HEK293 (cell line): ENCODE data around the gene MYOZ1.
A peak's percentile ranks its signal among the peaks of the same experiment; 100 is the strongest.
"Not testable (repeated sequence)": the region's sequence is repeated elsewhere in the genome, so short reads cannot be mapped to it uniquely, and the experiment has no call there.

Source experiments
- CTCF ChIA-PET: fragments of 350-600 bp; formaldehyde crosslinking; extraction: SDS; loops from one replicate; lab custom pipeline; 2021; ENCODE audit warnings: antibody characterized with exemption; lab: Yijun Ruan, JAX
- POLR2A ChIA-PET: fragments of 300-600 bp; formaldehyde crosslinking; extraction: SDS; loops from one replicate; lab custom pipeline; 2020; ENCODE audit warnings: antibody characterized with exemption, inconsistent platforms; lab: Yijun Ruan, JAX
- H3K27ac ChIP-seq: fragments of 200-500 bp; sonication (Bioruptor generic); 2 replicates; pipeline ENCODE4 v1.5.1; 2014; ENCODE audit warnings: low read depth, low read length, control low read depth, inconsistent platforms; ENCODE audit errors: extremely low read depth
- H3K36me3 ChIP-seq, 2 experiments: fragments of 200-500 bp in 1 of 2; sonication (Bioruptor generic) in 1 of 2; 1 replicate in 1 of 2; 2 replicates in 1 of 2; pipeline ENCODE4 v1.5.1; 2014 to 2017; ENCODE audit warnings: inconsistent platforms in 2 of 2, low read length in 2 of 2; ENCODE audit not compliant: control insufficient read depth in 2 of 2, insufficient read depth in 1 of 2
- H3K4me1 ChIP-seq: fragments of 200-500 bp; sonication (Bioruptor generic); 2 replicates; pipeline ENCODE4 v1.5.1; 2014; ENCODE audit warnings: mild to moderate bottlenecking, low read length, inconsistent platforms; ENCODE audit not compliant: control insufficient read depth, insufficient read depth
- H3K4me3 ChIP-seq: 2 replicates; pipeline ENCODE4 v1.5.1; 2011; ENCODE audit warnings: low read depth, mild to moderate bottlenecking, control low read depth, low read length, moderate library complexity
- H3K9me3 ChIP-seq: fragments of 200-500 bp; sonication (Bioruptor generic); 2 replicates; pipeline ENCODE4 v1.5.1; 2014; ENCODE audit warnings: low read depth, low read length, inconsistent platforms; ENCODE audit not compliant: control insufficient read depth, insufficient read depth
- EGR2 ChIP-seq: fragments of 450-650 bp; formaldehyde crosslinking; IDR thresholded peaks from 2 replicates; pipeline ENCODE4 v1.5.1; 2016; ENCODE audit warnings: low read depth, missing biosample characterization, missing genetic modification characterization
- IKZF3 ChIP-seq: fragments of 450-650 bp; IDR thresholded peaks from 2 replicates; pipeline ENCODE4 v1.5.0; 2018; ENCODE audit warnings: missing biosample characterization, mild to moderate bottlenecking, missing genetic modification characterization, moderate library complexity
- ZBTB48 ChIP-seq: fragments of 450-650 bp; formaldehyde crosslinking; IDR thresholded peaks from 2 replicates; pipeline ENCODE4 v1.5.1; 2016; ENCODE audit warnings: missing biosample characterization, missing genetic modification characterization
- ZBTB7A ChIP-seq: fragments of 450-650 bp; formaldehyde crosslinking; IDR thresholded peaks from 2 replicates; pipeline ENCODE4 v1.5.1; 2016; ENCODE audit warnings: low read depth, missing biosample characterization, missing genetic modification characterization
- ZFHX2 ChIP-seq: fragments of 450-650 bp; formaldehyde crosslinking; conservative IDR thresholded peaks from 2 replicates; pipeline ENCODE4 v1.5.1; 2016; ENCODE audit warnings: missing biosample characterization, missing genetic modification characterization
- ZFP3 ChIP-seq: fragments of 450-650 bp; formaldehyde crosslinking; IDR thresholded peaks from 2 replicates; pipeline ENCODE4 v1.5.1; 2016; ENCODE audit warnings: low read depth, missing biosample characterization, missing genetic modification characterization
- ZNF10 ChIP-seq: fragments of 450-650 bp; formaldehyde crosslinking; IDR thresholded peaks from 2 replicates; pipeline ENCODE4 v1.5.1; 2017; ENCODE audit warnings: missing biosample characterization, missing genetic modification characterization
- ZNF114 ChIP-seq: fragments of 450-650 bp; formaldehyde crosslinking; IDR thresholded peaks from 2 replicates; pipeline ENCODE4 v1.5.0; 2017; ENCODE audit warnings: missing biosample characterization, missing genetic modification characterization
- ZNF155 ChIP-seq: fragments of 450-650 bp; formaldehyde crosslinking; IDR thresholded peaks from 2 replicates; pipeline ENCODE4 v1.5.1; 2016; ENCODE audit warnings: missing biosample characterization, missing genetic modification characterization
- ZNF292 ChIP-seq: fragments of 450-650 bp; formaldehyde crosslinking; IDR thresholded peaks from 2 replicates; pipeline ENCODE4 v1.5.1; 2016; ENCODE audit warnings: low read depth, missing biosample characterization, missing genetic modification characterization, borderline replicate concordance
- ZNF48 ChIP-seq: fragments of 450-650 bp; formaldehyde crosslinking; IDR thresholded peaks from 2 replicates; pipeline ENCODE4 v1.5.1; 2016; ENCODE audit warnings: missing biosample characterization, missing genetic modification characterization
- ZNF664 ChIP-seq: fragments of 450-650 bp; formaldehyde crosslinking; IDR thresholded peaks from 2 replicates; pipeline ENCODE4 v1.5.1; 2016; ENCODE audit warnings: missing biosample characterization, missing genetic modification characterization
- ZNF768 ChIP-seq: fragments of 450-650 bp; formaldehyde crosslinking; IDR thresholded peaks from 2 replicates; pipeline ENCODE4 v1.5.1; 2018; ENCODE audit warnings: missing biosample characterization, mild to moderate bottlenecking, missing genetic modification characterization
- TF ChIP-seq, protein P1 (sequence below): fragments of 450-650 bp; formaldehyde crosslinking; IDR thresholded peaks from 2 replicates; pipeline ENCODE4 v1.5.1; 2016; ENCODE audit warnings: missing biosample characterization, missing genetic modification characterization
- TF ChIP-seq, protein P2 (sequence below): fragments of 450-650 bp; formaldehyde crosslinking; IDR thresholded peaks from 2 replicates; pipeline ENCODE4 v1.5.1; 2016; ENCODE audit warnings: missing biosample characterization, missing genetic modification characterization
- TF ChIP-seq, protein P3 (sequence below): fragments of 450-650 bp; formaldehyde crosslinking; IDR thresholded peaks from 2 replicates; pipeline ENCODE4 v1.5.1; 2016; ENCODE audit warnings: missing biosample characterization, missing genetic modification characterization, low read depth
- TF ChIP-seq, protein P4 (sequence below): fragments of 450-650 bp; formaldehyde crosslinking; IDR thresholded peaks from 2 replicates; pipeline ENCODE4 v1.5.1; 2016; ENCODE audit warnings: missing biosample characterization, missing genetic modification characterization
- TF ChIP-seq, protein P5 (sequence below): fragments of 450-650 bp; formaldehyde crosslinking; IDR thresholded peaks from 2 replicates; pipeline ENCODE4 v1.5.1; 2017; ENCODE audit warnings: missing biosample characterization, missing genetic modification characterization

Gene MYOZ1

DNA sequence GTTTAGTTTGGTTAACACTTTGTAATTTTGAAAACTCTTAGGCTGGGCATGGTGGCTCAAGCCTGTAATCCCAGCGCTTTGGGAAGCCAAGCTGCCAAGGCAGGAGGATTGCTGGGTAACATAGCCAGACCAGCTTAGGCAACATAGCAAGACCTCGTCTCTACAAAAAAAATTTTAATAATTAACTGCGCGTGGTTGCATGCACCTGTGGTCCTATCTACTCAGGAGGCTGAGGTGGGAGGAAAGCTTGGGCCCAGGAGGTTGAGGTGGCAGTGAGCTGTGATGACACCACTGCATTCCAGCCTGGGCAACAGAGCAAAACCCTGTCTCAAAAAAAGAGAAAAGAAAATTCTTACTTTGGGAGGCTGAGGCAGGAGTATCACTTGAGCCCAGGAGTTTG is 18.2 kb downstream of the MYOZ1 start:
- POLR2A ChIA-PET, result interaction anchor here (0.8 kb wide), 1 partner anchor 69 kb away, joined by 3 read pairs; no protein-coding TSS in a partner anchor
- no peak overlapping the region for H3K27ac ChIP-seq
- no peaks in the 10 kb centered on the region for H3K4me1 ChIP-seq
- no peak overlapping the region for H3K4me3 ChIP-seq
- TF ChIP-seq, protein P1, sequence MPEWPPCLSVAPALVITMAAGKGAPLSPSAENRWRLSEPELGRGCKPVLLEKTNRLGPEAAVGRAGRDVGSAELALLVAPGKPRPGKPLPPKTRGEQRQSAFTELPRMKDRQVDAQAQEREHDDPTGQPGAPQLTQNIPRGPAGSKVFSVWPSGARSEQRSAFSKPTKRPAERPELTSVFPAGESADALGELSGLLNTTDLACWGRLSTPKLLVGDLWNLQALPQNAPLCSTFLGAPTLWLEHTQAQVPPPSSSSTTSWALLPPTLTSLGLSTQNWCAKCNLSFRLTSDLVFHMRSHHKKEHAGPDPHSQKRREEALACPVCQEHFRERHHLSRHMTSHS (tag by site-specific recombination), result no peak
- no peak for TF ChIP-seq ZNF10
- no peak for TF ChIP-seq ZFP3 (tag by site-specific recombination)
- no peak for TF ChIP-seq IKZF3
- TF ChIP-seq, protein P2, sequence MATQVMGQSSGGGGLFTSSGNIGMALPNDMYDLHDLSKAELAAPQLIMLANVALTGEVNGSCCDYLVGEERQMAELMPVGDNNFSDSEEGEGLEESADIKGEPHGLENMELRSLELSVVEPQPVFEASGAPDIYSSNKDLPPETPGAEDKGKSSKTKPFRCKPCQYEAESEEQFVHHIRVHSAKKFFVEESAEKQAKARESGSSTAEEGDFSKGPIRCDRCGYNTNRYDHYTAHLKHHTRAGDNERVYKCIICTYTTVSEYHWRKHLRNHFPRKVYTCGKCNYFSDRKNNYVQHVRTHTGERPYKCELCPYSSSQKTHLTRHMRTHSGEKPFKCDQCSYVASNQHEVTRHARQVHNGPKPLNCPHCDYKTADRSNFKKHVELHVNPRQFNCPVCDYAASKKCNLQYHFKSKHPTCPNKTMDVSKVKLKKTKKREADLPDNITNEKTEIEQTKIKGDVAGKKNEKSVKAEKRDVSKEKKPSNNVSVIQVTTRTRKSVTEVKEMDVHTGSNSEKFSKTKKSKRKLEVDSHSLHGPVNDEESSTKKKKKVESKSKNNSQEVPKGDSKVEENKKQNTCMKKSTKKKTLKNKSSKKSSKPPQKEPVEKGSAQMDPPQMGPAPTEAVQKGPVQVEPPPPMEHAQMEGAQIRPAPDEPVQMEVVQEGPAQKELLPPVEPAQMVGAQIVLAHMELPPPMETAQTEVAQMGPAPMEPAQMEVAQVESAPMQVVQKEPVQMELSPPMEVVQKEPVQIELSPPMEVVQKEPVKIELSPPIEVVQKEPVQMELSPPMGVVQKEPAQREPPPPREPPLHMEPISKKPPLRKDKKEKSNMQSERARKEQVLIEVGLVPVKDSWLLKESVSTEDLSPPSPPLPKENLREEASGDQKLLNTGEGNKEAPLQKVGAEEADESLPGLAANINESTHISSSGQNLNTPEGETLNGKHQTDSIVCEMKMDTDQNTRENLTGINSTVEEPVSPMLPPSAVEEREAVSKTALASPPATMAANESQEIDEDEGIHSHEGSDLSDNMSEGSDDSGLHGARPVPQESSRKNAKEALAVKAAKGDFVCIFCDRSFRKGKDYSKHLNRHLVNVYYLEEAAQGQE (tag by site-specific recombination), result no peak
- no peak for TF ChIP-seq ZBTB48 (tag by site-specific recombination)
- no peak for TF ChIP-seq ZNF768
- no peak for TF ChIP-seq ZNF664
- TF ChIP-seq, protein P3, sequence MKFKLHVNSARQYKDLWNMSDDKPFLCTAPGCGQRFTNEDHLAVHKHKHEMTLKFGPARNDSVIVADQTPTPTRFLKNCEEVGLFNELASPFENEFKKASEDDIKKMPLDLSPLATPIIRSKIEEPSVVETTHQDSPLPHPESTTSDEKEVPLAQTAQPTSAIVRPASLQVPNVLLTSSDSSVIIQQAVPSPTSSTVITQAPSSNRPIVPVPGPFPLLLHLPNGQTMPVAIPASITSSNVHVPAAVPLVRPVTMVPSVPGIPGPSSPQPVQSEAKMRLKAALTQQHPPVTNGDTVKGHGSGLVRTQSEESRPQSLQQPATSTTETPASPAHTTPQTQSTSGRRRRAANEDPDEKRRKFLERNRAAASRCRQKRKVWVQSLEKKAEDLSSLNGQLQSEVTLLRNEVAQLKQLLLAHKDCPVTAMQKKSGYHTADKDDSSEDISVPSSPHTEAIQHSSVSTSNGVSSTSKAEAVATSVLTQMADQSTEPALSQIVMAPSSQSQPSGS (tag by site-specific recombination), result no peak
- no peaks in the 10 kb centered on the region; a peak in 1 of 3 replicates for H3K36me3 ChIP-seq
- no peaks in the 10 kb centered on the region for H3K9me3 ChIP-seq
- CTCF ChIA-PET, result interaction anchor here (0.6 to 1.9 kb wide), 2 partner anchors 21 to 37 kb away, joined by 3 to 4 read pairs; no protein-coding TSS in a partner anchor

DNA sequence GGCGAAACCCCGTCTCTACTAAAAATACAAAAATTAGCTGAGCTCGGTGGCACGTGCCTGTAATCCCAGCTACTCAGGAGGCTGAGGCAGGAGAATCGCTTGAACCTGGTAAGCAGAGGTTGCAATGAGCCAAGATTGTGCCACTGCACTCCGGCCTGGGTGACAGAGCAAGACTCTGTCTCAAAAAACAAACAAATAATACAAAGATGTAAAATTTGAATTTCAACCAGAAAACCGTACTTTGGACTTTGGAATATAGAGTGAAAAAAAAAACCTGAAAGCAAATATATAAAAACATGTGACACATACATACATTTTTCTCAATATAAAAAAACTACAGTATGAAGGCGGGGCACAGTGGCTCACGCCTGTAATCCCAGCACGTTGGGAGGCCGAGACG is 20.3 kb downstream of the MYOZ1 start:
- not testable (repeated sequence) for H3K27ac ChIP-seq, H3K9me3 ChIP-seq, H3K4me3 ChIP-seq, H3K4me1 ChIP-seq, H3K36me3 ChIP-seq
- ChIA-PET CTCF (interaction anchor here (1.0 kb wide), 1 partner anchor 91 kb away, joined by 4 read pairs; no protein-coding TSS in a partner anchor), POLR2A (interaction anchor here (0.6 kb wide), 1 partner anchor 10 kb away, joined by 3 read pairs; no protein-coding TSS in a partner anchor)

DNA sequence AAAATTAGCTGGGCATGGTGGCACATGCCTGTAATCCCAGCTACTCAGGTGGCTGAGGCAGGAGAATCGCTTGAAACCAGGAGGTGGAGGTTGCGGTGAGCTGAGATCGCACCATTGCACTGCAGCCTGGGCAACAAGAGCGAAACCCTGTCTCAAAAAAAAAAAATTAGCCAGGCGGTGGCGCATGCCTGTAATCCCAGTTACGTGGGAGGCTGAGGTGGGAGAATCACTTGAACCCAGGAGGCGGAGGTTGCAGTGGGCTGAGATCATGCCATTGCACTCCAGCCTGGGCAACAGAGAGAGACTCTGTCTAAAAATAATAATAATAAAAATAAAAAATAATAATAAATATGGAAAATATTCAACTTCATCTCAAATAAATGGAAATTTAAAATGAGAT is 24.1 kb downstream of the MYOZ1 start:
- H3K4me1 ChIP-seq, H3K27ac ChIP-seq, CTCF ChIA-PET, H3K9me3 ChIP-seq, H3K4me3 ChIP-seq, H3K36me3 ChIP-seq, POLR2A ChIA-PET: not testable (repeated sequence)
- TF ChIP-seq EGR2 (peak; percentile 92), ZFHX2 (tag by site-specific recombination) (peak; percentile 78), ZBTB7A (tag by site-specific recombination) (peak; percentile 3; the same call in 1 of the 2 replicates)

DNA sequence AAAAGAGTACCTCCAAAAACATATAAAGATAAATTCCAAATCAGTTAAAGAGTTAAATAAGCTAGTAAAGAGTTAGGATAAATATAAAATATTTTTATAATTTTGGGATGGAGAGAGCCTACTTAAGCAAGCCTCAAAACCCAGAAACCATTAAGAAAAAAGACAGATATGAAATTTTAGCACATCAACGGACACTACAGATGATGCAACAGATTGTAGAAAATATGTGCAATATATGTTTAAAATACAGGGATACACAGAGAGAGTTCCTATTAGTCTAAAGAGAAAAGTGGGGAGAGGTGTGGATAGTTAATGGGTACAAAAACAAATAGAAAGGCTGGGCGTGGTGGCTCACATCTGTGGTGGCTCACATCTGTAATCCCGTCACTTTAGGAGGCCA is 26.6 kb downstream of the MYOZ1 start:
- no peaks in the 10 kb centered on the region for H3K9me3 ChIP-seq
- CTCF ChIA-PET, result no interaction called here
- POLR2A ChIA-PET, result no interaction called here
- TF ChIP-seq ZFP3 (tag by site-specific recombination), result no peak
- TF ChIP-seq, protein P4, sequence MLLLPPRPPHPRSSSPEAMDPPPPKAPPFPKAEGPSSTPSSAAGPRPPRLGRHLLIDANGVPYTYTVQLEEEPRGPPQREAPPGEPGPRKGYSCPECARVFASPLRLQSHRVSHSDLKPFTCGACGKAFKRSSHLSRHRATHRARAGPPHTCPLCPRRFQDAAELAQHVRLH (tag by site-specific recombination), result no peak
- TF ChIP-seq, protein P5, sequence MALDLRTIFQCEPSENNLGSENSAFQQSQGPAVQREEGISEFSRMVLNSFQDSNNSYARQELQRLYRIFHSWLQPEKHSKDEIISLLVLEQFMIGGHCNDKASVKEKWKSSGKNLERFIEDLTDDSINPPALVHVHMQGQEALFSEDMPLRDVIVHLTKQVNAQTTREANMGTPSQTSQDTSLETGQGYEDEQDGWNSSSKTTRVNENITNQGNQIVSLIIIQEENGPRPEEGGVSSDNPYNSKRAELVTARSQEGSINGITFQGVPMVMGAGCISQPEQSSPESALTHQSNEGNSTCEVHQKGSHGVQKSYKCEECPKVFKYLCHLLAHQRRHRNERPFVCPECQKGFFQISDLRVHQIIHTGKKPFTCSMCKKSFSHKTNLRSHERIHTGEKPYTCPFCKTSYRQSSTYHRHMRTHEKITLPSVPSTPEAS (tag by site-specific recombination), result no peak
- no peak for TF ChIP-seq ZNF114 (tag by site-specific recombination)
- TF ChIP-seq ZNF48, result no peak
- TF ChIP-seq ZNF155 (tag by site-specific recombination), result no peak
- TF ChIP-seq ZNF292 (tag by site-specific recombination), result no peak

More for the DNA sequence above, 26.6 kb downstream of the MYOZ1 start:
- Histone ChIP-seq H3K4me3 (no peak overlapping the region), H3K27ac (no peak overlapping the region), H3K36me3 (peaks cover 0 to 3% of the 10 kb centered on the region in 2 experiments; a peak in 1 of 3 replicates), H3K4me1 (no peaks in the 10 kb centered on the region)
